Panc1 (cell line): ENCODE results near the gene KMO. TPM values are rescaled to one million over a fixed set of nuclear protein-coding genes. Genes with fewer than 3 reads are reported as not detected.

Experiments used
- ATAC-seq: fragments of 200-7000 bp; cut with Tn5 transposase; 2 replicates; pipeline ENCODE4 v1.9.1; 2020; ENCODE audit warnings: mild to moderate bottlenecking, moderate library complexity
- BruUV-seq: library from RNA; stranded (reverse); fragments of 400-500 nt; replicated peaks from 2 replicates; lab custom pipeline; 2021; lab: Mats Ljungman, UMichigan
- CTCF ChIA-PET: fragments of 300-600 bp; sonication (Branson Sonifier 250); formaldehyde crosslinking; loops from one replicate; lab custom pipeline; 2022; ENCODE audit warnings: antibody characterized with exemption; lab: Charles Lee
- POLR2A ChIA-PET: fragments of 300-600 bp; sonication (Branson Sonifier 250); formaldehyde crosslinking; loops from one replicate; lab custom pipeline; 2022; ENCODE audit warnings: antibody characterized with exemption; lab: Charles Lee
- DNase-seq: peaks from one replicate; pipeline ENCODE4 v3.0.0-alpha.2; 2010; ENCODE audit warnings: low read depth, low spot score
- H3K27ac ChIP-seq: 2 replicates; pipeline ENCODE4 v1.5.1; 2011; ENCODE audit warnings: mild to moderate bottlenecking, low read length, inconsistent platforms
- H3K27me3 ChIP-seq: fragments of 200-500 bp; sonication (Bioruptor generic); 2 replicates; pipeline ENCODE4 v1.6.0; 2014; ENCODE audit warnings: low read length, inconsistent platforms; ENCODE audit not compliant: control insufficient read depth, insufficient read depth
- H3K36me3 ChIP-seq: fragments of 200-500 bp; sonication (Bioruptor generic); 2 replicates; pipeline ENCODE4 v1.5.1; 2014; ENCODE audit warnings: inconsistent platforms, mild to moderate bottlenecking, low read length, moderate library complexity; ENCODE audit not compliant: control insufficient read depth, insufficient read depth
- H3K4me1 ChIP-seq: 2 replicates; pipeline ENCODE4 v1.5.1; 2011; ENCODE audit warnings: inconsistent platforms, mild to moderate bottlenecking, low read length, moderate library complexity; ENCODE audit not compliant: control insufficient read depth, insufficient read depth
- H3K4me3 ChIP-seq, 2 experiments: 2 replicates each; pipeline ENCODE4 v1.5.1; 2011 to 2012; ENCODE audit warnings: low read depth in 2 of 2, low read length in 2 of 2, mild to moderate bottlenecking in 2 of 2, inconsistent platforms in 1 of 2, moderate library complexity in 1 of 2
- H3K9me3 ChIP-seq: fragments of 200-500 bp; sonication (Bioruptor generic); 2 replicates; pipeline ENCODE4 v1.5.1; 2014; ENCODE audit warnings: low read depth, mild to moderate bottlenecking, inconsistent platforms, low read length, moderate library complexity; ENCODE audit not compliant: control insufficient read depth, insufficient read depth
- CTCF ChIP-seq: fragments of 450-650 bp; IDR thresholded peaks from 2 replicates; pipeline ENCODE4 v1.5.1; 2017; ENCODE audit warnings: mild to moderate bottlenecking
- POLR2AphosphoS5 ChIP-seq: IDR thresholded peaks from 2 replicates; pipeline ENCODE4 v1.6.1; 2012; ENCODE audit warnings: mild to moderate bottlenecking, low read depth, low read length, moderate library complexity
- REST ChIP-seq, 2 experiments: IDR thresholded peaks; 2 replicates each; pipeline ENCODE4 v1.6.1; 2011 to 2012; ENCODE audit warnings: low read depth in 2 of 2, control low read depth in 1 of 2, low read length in 1 of 2, mild to moderate bottlenecking in 1 of 2, moderate library complexity in 1 of 2; ENCODE audit not compliant: insufficient read depth in 1 of 2
- SIN3A ChIP-seq: IDR thresholded peaks from 2 replicates; pipeline ENCODE4 v1.6.1; 2012; ENCODE audit warnings: low read depth, mild to moderate bottlenecking, low read length, moderate library complexity, borderline replicate concordance; ENCODE audit not compliant: insufficient read depth
- TCF7L2 ChIP-seq: IDR thresholded peaks from 2 replicates; pipeline ENCODE4 v1.6.1; 2011; ENCODE audit warnings: mild to moderate bottlenecking, low read depth, low read length, inconsistent platforms
- in situ Hi-C: cut with HindIII; loops from 2 replicates; pipeline ENCODE4 v1.10.0; 2016; ENCODE audit warnings: low sequenced_read_pairs, low pct_unique_long_range_greater_than_20kb
- intact Hi-C: fragments of 100-400 bp; cut with micrococcal nuclease; formaldehyde crosslinking; loops from one replicate; pipeline ENCODE4 v1.10.0; 2022; ENCODE audit not compliant: unreplicated experiment
- total RNA-seq: library from RNA; stranded (reverse); gene quantifications from one replicate; pipeline ENCODE4 v1.2.1, GENCODE V29; 2021; ENCODE audit not compliant: unreplicated experiment

KMO gene
- total RNA-seq, 1 experiment from 2014 or later = 1.8 TPM

- Histone ChIP-seq H3K4me3 (no peak overlapping the region), H3K27ac (peak overlapping the region; percentile 51; the same call in 1 of the 2 replicates), H3K9me3 (no peaks in the 10 kb centered on the region), H3K4me1 (peaks cover 17% of the 10 kb centered on the region), H3K27me3 (no peaks in the 10 kb centered on the region), H3K36me3 (no peaks in the 10 kb centered on the region)
- ATAC-seq = no peak
- CTCF ChIA-PET = no interaction called here
- intact Hi-C loops = no loop called here
- no TSS peak for BruUV-seq
- POLR2A ChIA-PET = no interaction called here
- in situ Hi-C loops = no loop called here
- TF ChIP-seq TCF7L2 (no peak), REST (IDR thresholded peaks at IDR 0.05; ENCODE audit: insufficient read depth in 1 of 2, low read depth in 2 of 2, low read length in 1 of 2) (no peak), SIN3A (no peak), POLR2AphosphoS5 (no peak), CTCF (no peak)
- no peak for DNase-seq
These were observed 68.3 kb downstream of the KMO start for GRCh38 chr1:241600496-241600901.

- BruUV-seq = no TSS peak
- ATAC-seq = peak; percentile 82
- Histone ChIP-seq H3K4me1 (peaks cover 40% of the 10 kb centered on the region), H3K36me3 (no peaks in the 10 kb centered on the region), H3K27me3 (no peaks in the 10 kb centered on the region), H3K4me3 (no peak overlapping the region), H3K9me3 (no peaks in the 10 kb centered on the region), H3K27ac (peak overlapping the region; percentile 95)
- intact Hi-C loops = no loop called here
- POLR2A ChIA-PET = no interaction called here
- CTCF ChIA-PET = no interaction called here
- in situ Hi-C loops = no loop called here
- TF ChIP-seq TCF7L2 = peak; percentile 86
- no peak for TF ChIP-seq SIN3A
- TF ChIP-seq POLR2AphosphoS5 = peak; percentile 63; the same call in 1 of the 2 replicates
- no peak for TF ChIP-seq REST (IDR thresholded peaks at IDR 0.05; ENCODE audit: insufficient read depth in 1 of 2, low read depth in 2 of 2, low read length in 1 of 2)
- DNase-seq = no peak
These were observed 71.6 kb downstream of the KMO start for GRCh38 chr1:241603731-241604245.
